Fibroblast of lung (primary cell): Measurements from ENCODE around the gene OOSP4B. TPM values are rescaled to one million over a fixed set of nuclear protein-coding genes. Genes with fewer than 3 reads are reported as not detected.

ENCODE experiments used
- DNase-seq, 2 donors: peaks; one replicate each; pipeline versions ENCODE4 v3.0.0 to v3.0.0-alpha.2; 2010; ENCODE audit warnings: low read depth in 2 of 2
- H2AFZ ChIP-seq: 2 replicates; pipeline ENCODE4 v1.5.1; 2012; ENCODE audit warnings: low read length, control low read depth, inconsistent platforms
- H3K27ac ChIP-seq: 2 replicates; pipeline ENCODE4 v1.5.1; 2011; ENCODE audit warnings: low read length, control low read depth; ENCODE audit not compliant: insufficient read depth
- H3K27me3 ChIP-seq: 2 replicates; pipeline ENCODE4 v1.5.1; 2011; ENCODE audit warnings: mild to moderate bottlenecking, low read length; ENCODE audit not compliant: control insufficient read depth, insufficient read depth
- H3K36me3 ChIP-seq: 2 replicates; pipeline ENCODE4 v1.5.1; 2011; ENCODE audit warnings: low read length; ENCODE audit not compliant: control insufficient read depth, insufficient read depth
- H3K4me1 ChIP-seq: 2 replicates; pipeline ENCODE4 v1.5.1; 2011; ENCODE audit warnings: low read length; ENCODE audit not compliant: control insufficient read depth, insufficient read depth; ENCODE audit errors: extremely low read depth
- H3K4me2 ChIP-seq: 2 replicates; pipeline ENCODE4 v1.5.1; 2011; ENCODE audit warnings: low read length, control low read depth; ENCODE audit not compliant: insufficient read depth; ENCODE audit errors: extremely low read depth
- H3K4me3 ChIP-seq, 4 experiments: fragments of 200-600 bp in 1 of 4; sonication (generic) in 1 of 4; replicated peaks in 1 of 4; 2 replicates each; pipeline ENCODE4 v1.5.1; 2011 to 2016; ENCODE audit warnings: low read length in 4 of 4, low read depth in 3 of 4, mild to moderate bottlenecking in 3 of 4, control low read depth in 2 of 4, inconsistent platforms in 1 of 4, mixed read lengths in 1 of 4; ENCODE audit not compliant: insufficient read depth in 1 of 4; ENCODE audit errors: control extremely low read depth in 1 of 4
- H3K79me2 ChIP-seq: 2 replicates; pipeline ENCODE4 v1.5.1; 2012; ENCODE audit warnings: mild to moderate bottlenecking, low read length, inconsistent platforms; ENCODE audit not compliant: control insufficient read depth, insufficient read depth
- H3K9ac ChIP-seq: 2 replicates; pipeline ENCODE4 v1.5.1; 2011; ENCODE audit warnings: mild to moderate bottlenecking, low read length, control low read depth; ENCODE audit not compliant: insufficient read depth
- H3K9me3 ChIP-seq: 2 replicates; pipeline ENCODE4 v1.5.1; 2012; ENCODE audit warnings: low read depth, low read length; ENCODE audit not compliant: control insufficient read depth, insufficient read depth
- H4K20me1 ChIP-seq: 2 replicates; pipeline ENCODE4 v1.5.1; 2011; ENCODE audit warnings: low read length; ENCODE audit not compliant: control insufficient read depth, insufficient read depth; ENCODE audit errors: extremely low read depth
- EZH2 ChIP-seq: IDR thresholded peaks from 2 replicates; pipeline ENCODE4 v1.5.1; 2012; ENCODE audit warnings: low read length, control low read depth, mild to moderate bottlenecking; ENCODE audit errors: missing control alignments
- polyA plus RNA-seq, 2 donors: library from polyadenylated mRNA; depleted of rRNA in 1 of 2; stranded (reverse) in 1 of 2; unstranded in 1 of 2; fragments of >200 nt; gene quantifications; 2 replicates each; pipeline ENCODE4 v1.2.1, GENCODE V29; 2011 to 2012; ENCODE audit warnings: missing spikeins in 1 of 2
- total RNA-seq: library from RNA; depleted of rRNA; stranded (reverse); fragments of >200 nt; gene quantifications from 2 replicates; pipeline ENCODE4 v1.2.1, GENCODE V29; 2014
- TF ChIP-seq, protein P1 (sequence below), 2 donors: IDR thresholded peaks in 1 of 2; conservative IDR thresholded peaks in 1 of 2; 1 replicate in 1 of 2; 2 replicates in 1 of 2; pipeline ENCODE4 v1.5.1; 2011 to 2012; ENCODE audit warnings: low read length in 2 of 2, control low read depth in 1 of 2, inconsistent platforms in 1 of 2, low read depth in 1 of 2, mild to moderate bottlenecking in 1 of 2

OOSP4B gene
- total and polyA plus RNA-seq, 2 donors (not counting 1 experiment from before 2014, with no cell fraction given): not detected

DNA sequence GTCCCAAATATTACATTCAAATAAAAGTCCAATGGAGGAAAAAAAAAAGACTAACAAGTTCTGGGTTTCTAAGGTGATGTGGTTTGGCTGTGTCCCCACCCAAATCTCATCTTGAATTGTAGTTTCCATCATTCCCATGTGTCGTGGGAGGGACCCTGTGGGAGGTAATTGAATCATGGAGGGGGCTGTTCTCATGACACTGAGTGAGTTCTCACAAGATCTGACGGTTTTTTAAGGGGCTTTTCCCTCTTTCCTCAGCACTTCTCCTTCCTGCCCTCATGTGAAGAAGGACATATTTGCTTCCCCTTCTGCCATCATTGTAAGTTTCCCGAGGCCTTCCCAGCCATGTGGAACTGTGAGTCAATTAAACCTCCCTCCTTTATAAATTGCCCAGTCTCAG lies 63.6 kb downstream of the OOSP4B start:
- no peak for DNase-seq
- H3K4me1 ChIP-seq: no peaks in the 10 kb centered on the region
- H3K4me3 ChIP-seq: no peak overlapping the region
- H3K27ac ChIP-seq: no peak overlapping the region
- no peak overlapping the region for H3K4me2 ChIP-seq
- H2AFZ ChIP-seq: no peak overlapping the region
- H3K27me3 ChIP-seq: no peaks in the 10 kb centered on the region
- no peaks in the 10 kb centered on the region for H4K20me1 ChIP-seq
- no peaks in the 10 kb centered on the region for H3K36me3 ChIP-seq
- no peaks in the 10 kb centered on the region for H3K79me2 ChIP-seq
- H3K9me3 ChIP-seq: no peaks in the 10 kb centered on the region
- no peak overlapping the region for H3K9ac ChIP-seq
- TF ChIP-seq EZH2: no peak
- TF ChIP-seq, protein P1, sequence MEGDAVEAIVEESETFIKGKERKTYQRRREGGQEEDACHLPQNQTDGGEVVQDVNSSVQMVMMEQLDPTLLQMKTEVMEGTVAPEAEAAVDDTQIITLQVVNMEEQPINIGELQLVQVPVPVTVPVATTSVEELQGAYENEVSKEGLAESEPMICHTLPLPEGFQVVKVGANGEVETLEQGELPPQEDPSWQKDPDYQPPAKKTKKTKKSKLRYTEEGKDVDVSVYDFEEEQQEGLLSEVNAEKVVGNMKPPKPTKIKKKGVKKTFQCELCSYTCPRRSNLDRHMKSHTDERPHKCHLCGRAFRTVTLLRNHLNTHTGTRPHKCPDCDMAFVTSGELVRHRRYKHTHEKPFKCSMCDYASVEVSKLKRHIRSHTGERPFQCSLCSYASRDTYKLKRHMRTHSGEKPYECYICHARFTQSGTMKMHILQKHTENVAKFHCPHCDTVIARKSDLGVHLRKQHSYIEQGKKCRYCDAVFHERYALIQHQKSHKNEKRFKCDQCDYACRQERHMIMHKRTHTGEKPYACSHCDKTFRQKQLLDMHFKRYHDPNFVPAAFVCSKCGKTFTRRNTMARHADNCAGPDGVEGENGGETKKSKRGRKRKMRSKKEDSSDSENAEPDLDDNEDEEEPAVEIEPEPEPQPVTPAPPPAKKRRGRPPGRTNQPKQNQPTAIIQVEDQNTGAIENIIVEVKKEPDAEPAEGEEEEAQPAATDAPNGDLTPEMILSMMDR (conservative IDR thresholded peaks at IDR 0.05 in 1 of 2, IDR thresholded peaks at IDR 0.05 in 1 of 2; ENCODE audit: low read depth in 1 of 2, low read length in 2 of 2): no peak

Other genes with a start within 250 kb of the OOSP4B start
- gene MRPL16, start 206.4 kb upstream of the OOSP4B start, total RNA-seq: 39.3 and 43.1 TPM in 2 replicates
- gene MRPL16, start 206.4 kb upstream of the OOSP4B start, polyA plus RNA-seq: 64.9 and 70.9 TPM in 2 replicates
- not detected in 2 replicates for gene CBLIF, start 171.7 kb upstream of the OOSP4B start, total RNA-seq
- gene CBLIF, start 171.7 kb upstream of the OOSP4B start, polyA plus RNA-seq: not detected in 2 replicates
- not detected in 2 replicates for gene TCN1, start 150.7 kb upstream of the OOSP4B start, total RNA-seq
- not detected in 2 replicates for gene TCN1, start 150.7 kb upstream of the OOSP4B start, polyA plus RNA-seq
- not detected in 2 replicates for gene OOSP3, start 138.4 kb upstream of the OOSP4B start, total RNA-seq
- gene OOSP3, start 138.4 kb upstream of the OOSP4B start, polyA plus RNA-seq: not detected in 2 replicates
- gene OOSP1, start 78.7 kb upstream of the OOSP4B start, total RNA-seq: not detected in 2 replicates
- not detected in 2 replicates for gene OOSP1, start 78.7 kb upstream of the OOSP4B start, polyA plus RNA-seq
- not detected in 2 replicates for gene OOSP4A, start 53.1 kb upstream of the OOSP4B start, total RNA-seq
- gene OOSP4A, start 53.1 kb upstream of the OOSP4B start, polyA plus RNA-seq: not detected in 2 replicates
- not detected in 2 replicates for gene OOSP2, start 23.2 kb downstream of the OOSP4B start, total RNA-seq
- gene OOSP2, start 23.2 kb downstream of the OOSP4B start, polyA plus RNA-seq: not detected in 2 replicates
- gene MS4A3, start 39.5 kb downstream of the OOSP4B start, total RNA-seq: not detected in 2 replicates
- gene MS4A3, start 39.5 kb downstream of the OOSP4B start, polyA plus RNA-seq: not detected in 2 replicates
- gene MS4A2, start 71.5 kb downstream of the OOSP4B start, total RNA-seq: not detected in 2 replicates
- gene MS4A2, start 71.5 kb downstream of the OOSP4B start, polyA plus RNA-seq: not detected in 2 replicates
- gene MS4A6A, start 165.9 kb downstream of the OOSP4B start, total RNA-seq: not detected in 2 replicates
- not detected in 2 replicates for gene MS4A6A, start 165.9 kb downstream of the OOSP4B start, polyA plus RNA-seq
- gene MS4A4E, start 226.0 kb downstream of the OOSP4B start, total RNA-seq: not detected in 2 replicates
- gene MS4A4E, start 226.0 kb downstream of the OOSP4B start, polyA plus RNA-seq: not detected in 2 replicates